ENCODE measurements around the gene TMEM140. TPM values are rescaled to one million over a fixed set of nuclear protein-coding genes. Genes with fewer than 3 reads are reported as not detected.

TMEM140 gene
- total and polyA plus RNA-seq, 4 donors = 16.1 to 35.2 (median 18.6) TPM

GRCh38 chr7:135199439-135199838 is 51.6 kb downstream of the TMEM140 start:
- peak overlapping the region in 1 of 2 donors; percentile 49 for H3K27ac ChIP-seq (ENCODE audit: low read depth in 1 of 2, low read length in 1 of 2)
- no peaks in the 10 kb centered on the region for H3K27me3 ChIP-seq (ENCODE audit: control insufficient read depth in 3 of 3, insufficient read depth in 3 of 3, low read length in 2 of 3)
- ATAC-seq (ENCODE audit: insufficient read depth, low FRiP score) = no peak
- TF ChIP-seq CTCF (IDR thresholded peaks at IDR 0.05; ENCODE audit: control extremely low read depth, extremely low read depth) = no peak
- peaks cover 21 to 48% (median 35%) of the 10 kb centered on the region in 4 donors for H3K36me3 ChIP-seq (ENCODE audit: control insufficient read depth in 4 of 4, insufficient read depth in 4 of 4, low read length in 4 of 4)
- WGBS, 2 donors = 93 to 97% methylated on average over 4 of the region's 4 CpGs
- no peak overlapping the region for H3K4me3 ChIP-seq
- no peak for DNase-seq
- peaks cover 0 to 2% (median 0%) of the 10 kb centered on the region in 4 donors for H3K9me3 ChIP-seq (ENCODE audit: control insufficient read depth in 4 of 4, insufficient read depth in 3 of 4, low read length in 3 of 4)
- H3K9ac ChIP-seq (ENCODE audit: insufficient read depth in 1 of 2, low read length in 2 of 2) = no peak overlapping the region
- peaks cover 0 to 29% (median 11%) of the 10 kb centered on the region in 5 donors for H3K4me1 ChIP-seq (ENCODE audit: control insufficient read depth in 5 of 5, insufficient read depth in 5 of 5, low read length in 5 of 5)

GRCh38 chr7:135200821-135201331 is 53.0 kb downstream of the TMEM140 start:
- Histone ChIP-seq H3K4me1 (ENCODE audit: control insufficient read depth in 5 of 5, insufficient read depth in 5 of 5, low read length in 5 of 5) (peaks cover 0 to 39% (median 19%) of the 10 kb centered on the region in 5 donors), H3K36me3 (ENCODE audit: control insufficient read depth in 4 of 4, insufficient read depth in 4 of 4, low read length in 4 of 4) (peaks cover 23 to 45% (median 33%) of the 10 kb centered on the region in 4 donors), H3K27ac (ENCODE audit: low read depth in 1 of 2, low read length in 1 of 2) (no peak overlapping the region), H3K27me3 (ENCODE audit: control insufficient read depth in 3 of 3, insufficient read depth in 3 of 3, low read length in 2 of 3) (no peaks in the 10 kb centered on the region), H3K9me3 (ENCODE audit: control insufficient read depth in 4 of 4, insufficient read depth in 3 of 4, low read length in 3 of 4) (peaks cover 0 to 2% (median 0%) of the 10 kb centered on the region in 4 donors), H3K9ac (ENCODE audit: insufficient read depth in 1 of 2, low read length in 2 of 2) (no peak overlapping the region), H3K4me3 (no peak overlapping the region)
- DNase-seq (no peak), ATAC-seq (ENCODE audit: insufficient read depth, low FRiP score) (no peak)
- no peak for TF ChIP-seq CTCF (IDR thresholded peaks at IDR 0.05; ENCODE audit: control extremely low read depth, extremely low read depth)
- 74 to 89% methylated on average over 3 of the region's 3 CpGs for WGBS, 2 donors

- no peak for TF ChIP-seq CTCF (IDR thresholded peaks at IDR 0.05; ENCODE audit: control extremely low read depth, extremely low read depth)
- Histone ChIP-seq H3K9ac (ENCODE audit: insufficient read depth in 1 of 2, low read length in 2 of 2) (no peak overlapping the region), H3K4me1 (ENCODE audit: control insufficient read depth in 5 of 5, insufficient read depth in 5 of 5, low read length in 5 of 5) (peaks cover 0 to 43% (median 19%) of the 10 kb centered on the region in 5 donors), H3K27ac (ENCODE audit: low read depth in 1 of 2, low read length in 1 of 2) (no peak overlapping the region), H3K9me3 (ENCODE audit: control insufficient read depth in 4 of 4, insufficient read depth in 3 of 4, low read length in 3 of 4) (peaks cover 0 to 2% (median 0%) of the 10 kb centered on the region in 4 donors), H3K27me3 (ENCODE audit: control insufficient read depth in 3 of 3, insufficient read depth in 3 of 3, low read length in 2 of 3) (no peaks in the 10 kb centered on the region), H3K4me3 (no peak overlapping the region), H3K36me3 (ENCODE audit: control insufficient read depth in 4 of 4, insufficient read depth in 4 of 4, low read length in 4 of 4) (peaks cover 23 to 40% (median 30%) of the 10 kb centered on the region in 4 donors)
- WGBS, 2 donors = 88 to 93% methylated on average over 2 of the region's 2 CpGs
- DNase-seq (no peak), ATAC-seq (ENCODE audit: insufficient read depth, low FRiP score) (no peak)
These were observed 53.5 kb downstream of the TMEM140 start for GRCh38 chr7:135201350-135201749.

Measured in lung (tissue), 12 donors.